ENCODE data around the gene ARL5B.
A peak's percentile ranks its signal among the peaks of the same experiment; 100 is the strongest.

Gene ARL5B

DNA sequence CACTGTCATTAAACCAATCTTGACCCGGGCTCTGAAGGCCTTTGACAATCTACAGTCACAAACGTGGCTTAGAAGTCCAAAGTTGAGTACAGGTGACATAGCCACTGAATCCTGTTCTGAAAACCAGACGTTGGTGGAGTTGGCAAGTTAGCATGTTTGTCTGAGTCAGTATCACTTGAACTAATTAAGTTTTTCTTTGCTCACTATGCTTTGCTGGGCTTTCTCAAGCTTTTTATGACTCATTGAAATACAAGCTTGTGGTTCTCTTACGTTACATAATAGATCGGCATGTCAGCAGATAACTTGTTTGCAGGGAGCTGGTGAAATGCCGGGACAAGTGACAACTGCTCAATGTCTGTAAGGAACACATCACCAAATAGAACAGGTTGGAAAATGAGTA lies 53.8 kb downstream of the ARL5B start:
- no peaks in the 10 kb centered on the region for H3K9me3 ChIP-seq (ENCODE audit: control insufficient read depth, insufficient read depth, low read depth, low read length)
- CTCF ChIA-PET, result interaction anchor here (0.6 to 0.7 kb wide), 2 partner anchors 296 to 1170 kb away, joined by 3 to 5 read pairs; no protein-coding TSS in a partner anchor
- 0 out of 2 replicates have a peak, but pooled peaks cover 3% of the 10 kb centered on the region for H3K4me1 ChIP-seq (ENCODE audit: control insufficient read depth, insufficient read depth, low read length)
- H3K4me3 ChIP-seq (ENCODE audit: low read depth, low read length), result no peak overlapping the region
- POLR2A ChIA-PET, result no interaction called here
- no peaks in the 10 kb centered on the region for H3K36me3 ChIP-seq (ENCODE audit: control insufficient read depth in 2 of 2, insufficient read depth in 1 of 2, low read length in 2 of 2)
- H3K27ac ChIP-seq (ENCODE audit: extremely low read depth, low read depth, low read length), result no peak overlapping the region
- 0 out of 2 replicates have a peak, but pooled peaks have one; percentile 15 for TF ChIP-seq ZFP69B (tag by site-specific recombination; IDR thresholded peaks at IDR 0.05)
- TF ChIP-seq YY2 (tag by site-specific recombination; IDR thresholded peaks at IDR 0.05), result no peak
- peak; percentile 89 for TF ChIP-seq ZEB2 (tag by site-specific recombination; IDR thresholded peaks at IDR 0.05)
- TF ChIP-seq ZNF629 (tag by site-specific recombination; IDR thresholded peaks at IDR 0.05), result peak; percentile 89
- TF ChIP-seq, protein P1, sequence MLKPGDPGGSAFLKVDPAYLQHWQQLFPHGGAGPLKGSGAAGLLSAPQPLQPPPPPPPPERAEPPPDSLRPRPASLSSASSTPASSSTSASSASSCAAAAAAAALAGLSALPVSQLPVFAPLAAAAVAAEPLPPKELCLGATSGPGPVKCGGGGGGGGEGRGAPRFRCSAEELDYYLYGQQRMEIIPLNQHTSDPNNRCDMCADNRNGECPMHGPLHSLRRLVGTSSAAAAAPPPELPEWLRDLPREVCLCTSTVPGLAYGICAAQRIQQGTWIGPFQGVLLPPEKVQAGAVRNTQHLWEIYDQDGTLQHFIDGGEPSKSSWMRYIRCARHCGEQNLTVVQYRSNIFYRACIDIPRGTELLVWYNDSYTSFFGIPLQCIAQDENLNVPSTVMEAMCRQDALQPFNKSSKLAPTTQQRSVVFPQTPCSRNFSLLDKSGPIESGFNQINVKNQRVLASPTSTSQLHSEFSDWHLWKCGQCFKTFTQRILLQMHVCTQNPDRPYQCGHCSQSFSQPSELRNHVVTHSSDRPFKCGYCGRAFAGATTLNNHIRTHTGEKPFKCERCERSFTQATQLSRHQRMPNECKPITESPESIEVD (tag by site-specific recombination; IDR thresholded peaks at IDR 0.05), result peak; percentile 67
- TF ChIP-seq ZNF366 (tag by site-specific recombination; conservative IDR thresholded peaks at IDR 0.05), result peak; percentile 73
- TF ChIP-seq, protein P2, sequence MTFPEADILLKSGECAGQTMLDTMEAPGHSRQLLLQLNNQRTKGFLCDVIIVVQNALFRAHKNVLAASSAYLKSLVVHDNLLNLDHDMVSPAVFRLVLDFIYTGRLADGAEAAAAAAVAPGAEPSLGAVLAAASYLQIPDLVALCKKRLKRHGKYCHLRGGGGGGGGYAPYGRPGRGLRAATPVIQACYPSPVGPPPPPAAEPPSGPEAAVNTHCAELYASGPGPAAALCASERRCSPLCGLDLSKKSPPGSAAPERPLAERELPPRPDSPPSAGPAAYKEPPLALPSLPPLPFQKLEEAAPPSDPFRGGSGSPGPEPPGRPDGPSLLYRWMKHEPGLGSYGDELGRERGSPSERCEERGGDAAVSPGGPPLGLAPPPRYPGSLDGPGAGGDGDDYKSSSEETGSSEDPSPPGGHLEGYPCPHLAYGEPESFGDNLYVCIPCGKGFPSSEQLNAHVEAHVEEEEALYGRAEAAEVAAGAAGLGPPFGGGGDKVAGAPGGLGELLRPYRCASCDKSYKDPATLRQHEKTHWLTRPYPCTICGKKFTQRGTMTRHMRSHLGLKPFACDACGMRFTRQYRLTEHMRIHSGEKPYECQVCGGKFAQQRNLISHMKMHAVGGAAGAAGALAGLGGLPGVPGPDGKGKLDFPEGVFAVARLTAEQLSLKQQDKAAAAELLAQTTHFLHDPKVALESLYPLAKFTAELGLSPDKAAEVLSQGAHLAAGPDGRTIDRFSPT (tag by site-specific recombination; IDR thresholded peaks at IDR 0.05), result peak; percentile 80
- peak; percentile 18; the same call in 1 of the 2 replicates for TF ChIP-seq OSR2 (tag by site-specific recombination; IDR thresholded peaks at IDR 0.05)
- TF ChIP-seq, protein P3, sequence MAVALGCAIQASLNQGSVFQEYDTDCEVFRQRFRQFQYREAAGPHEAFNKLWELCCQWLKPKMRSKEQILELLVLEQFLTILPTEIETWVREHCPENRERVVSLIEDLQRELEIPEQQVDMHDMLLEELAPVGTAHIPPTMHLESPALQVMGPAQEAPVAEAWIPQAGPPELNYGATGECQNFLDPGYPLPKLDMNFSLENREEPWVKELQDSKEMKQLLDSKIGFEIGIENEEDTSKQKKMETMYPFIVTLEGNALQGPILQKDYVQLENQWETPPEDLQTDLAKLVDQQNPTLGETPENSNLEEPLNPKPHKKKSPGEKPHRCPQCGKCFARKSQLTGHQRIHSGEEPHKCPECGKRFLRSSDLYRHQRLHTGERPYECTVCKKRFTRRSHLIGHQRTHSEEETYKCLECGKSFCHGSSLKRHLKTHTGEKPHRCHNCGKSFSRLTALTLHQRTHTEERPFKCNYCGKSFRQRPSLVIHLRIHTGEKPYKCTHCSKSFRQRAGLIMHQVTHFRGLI (tag by site-specific recombination; IDR thresholded peaks at IDR 0.05), result peak; percentile 77; the same call in 1 of the 2 replicates
- TF ChIP-seq SP7 (tag by site-specific recombination; IDR thresholded peaks at IDR 0.05), result peak; percentile 35; the same call in 1 of the 2 replicates
- TF ChIP-seq, protein P4, sequence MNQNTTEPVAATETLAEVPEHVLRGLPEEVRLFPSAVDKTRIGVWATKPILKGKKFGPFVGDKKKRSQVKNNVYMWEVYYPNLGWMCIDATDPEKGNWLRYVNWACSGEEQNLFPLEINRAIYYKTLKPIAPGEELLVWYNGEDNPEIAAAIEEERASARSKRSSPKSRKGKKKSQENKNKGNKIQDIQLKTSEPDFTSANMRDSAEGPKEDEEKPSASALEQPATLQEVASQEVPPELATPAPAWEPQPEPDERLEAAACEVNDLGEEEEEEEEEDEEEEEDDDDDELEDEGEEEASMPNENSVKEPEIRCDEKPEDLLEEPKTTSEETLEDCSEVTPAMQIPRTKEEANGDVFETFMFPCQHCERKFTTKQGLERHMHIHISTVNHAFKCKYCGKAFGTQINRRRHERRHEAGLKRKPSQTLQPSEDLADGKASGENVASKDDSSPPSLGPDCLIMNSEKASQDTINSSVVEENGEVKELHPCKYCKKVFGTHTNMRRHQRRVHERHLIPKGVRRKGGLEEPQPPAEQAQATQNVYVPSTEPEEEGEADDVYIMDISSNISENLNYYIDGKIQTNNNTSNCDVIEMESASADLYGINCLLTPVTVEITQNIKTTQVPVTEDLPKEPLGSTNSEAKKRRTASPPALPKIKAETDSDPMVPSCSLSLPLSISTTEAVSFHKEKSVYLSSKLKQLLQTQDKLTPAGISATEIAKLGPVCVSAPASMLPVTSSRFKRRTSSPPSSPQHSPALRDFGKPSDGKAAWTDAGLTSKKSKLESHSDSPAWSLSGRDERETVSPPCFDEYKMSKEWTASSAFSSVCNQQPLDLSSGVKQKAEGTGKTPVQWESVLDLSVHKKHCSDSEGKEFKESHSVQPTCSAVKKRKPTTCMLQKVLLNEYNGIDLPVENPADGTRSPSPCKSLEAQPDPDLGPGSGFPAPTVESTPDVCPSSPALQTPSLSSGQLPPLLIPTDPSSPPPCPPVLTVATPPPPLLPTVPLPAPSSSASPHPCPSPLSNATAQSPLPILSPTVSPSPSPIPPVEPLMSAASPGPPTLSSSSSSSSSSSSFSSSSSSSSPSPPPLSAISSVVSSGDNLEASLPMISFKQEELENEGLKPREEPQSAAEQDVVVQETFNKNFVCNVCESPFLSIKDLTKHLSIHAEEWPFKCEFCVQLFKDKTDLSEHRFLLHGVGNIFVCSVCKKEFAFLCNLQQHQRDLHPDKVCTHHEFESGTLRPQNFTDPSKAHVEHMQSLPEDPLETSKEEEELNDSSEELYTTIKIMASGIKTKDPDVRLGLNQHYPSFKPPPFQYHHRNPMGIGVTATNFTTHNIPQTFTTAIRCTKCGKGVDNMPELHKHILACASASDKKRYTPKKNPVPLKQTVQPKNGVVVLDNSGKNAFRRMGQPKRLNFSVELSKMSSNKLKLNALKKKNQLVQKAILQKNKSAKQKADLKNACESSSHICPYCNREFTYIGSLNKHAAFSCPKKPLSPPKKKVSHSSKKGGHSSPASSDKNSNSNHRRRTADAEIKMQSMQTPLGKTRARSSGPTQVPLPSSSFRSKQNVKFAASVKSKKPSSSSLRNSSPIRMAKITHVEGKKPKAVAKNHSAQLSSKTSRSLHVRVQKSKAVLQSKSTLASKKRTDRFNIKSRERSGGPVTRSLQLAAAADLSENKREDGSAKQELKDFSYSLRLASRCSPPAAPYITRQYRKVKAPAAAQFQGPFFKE (tag by site-specific recombination; IDR thresholded peaks at IDR 0.05; ENCODE audit: borderline replicate concordance), result no peak
- TF ChIP-seq ZNF664 (tag by site-specific recombination; IDR thresholded peaks at IDR 0.05), result peak; percentile 50; the same call in 1 of the 2 replicates
- TF ChIP-seq, protein P5, sequence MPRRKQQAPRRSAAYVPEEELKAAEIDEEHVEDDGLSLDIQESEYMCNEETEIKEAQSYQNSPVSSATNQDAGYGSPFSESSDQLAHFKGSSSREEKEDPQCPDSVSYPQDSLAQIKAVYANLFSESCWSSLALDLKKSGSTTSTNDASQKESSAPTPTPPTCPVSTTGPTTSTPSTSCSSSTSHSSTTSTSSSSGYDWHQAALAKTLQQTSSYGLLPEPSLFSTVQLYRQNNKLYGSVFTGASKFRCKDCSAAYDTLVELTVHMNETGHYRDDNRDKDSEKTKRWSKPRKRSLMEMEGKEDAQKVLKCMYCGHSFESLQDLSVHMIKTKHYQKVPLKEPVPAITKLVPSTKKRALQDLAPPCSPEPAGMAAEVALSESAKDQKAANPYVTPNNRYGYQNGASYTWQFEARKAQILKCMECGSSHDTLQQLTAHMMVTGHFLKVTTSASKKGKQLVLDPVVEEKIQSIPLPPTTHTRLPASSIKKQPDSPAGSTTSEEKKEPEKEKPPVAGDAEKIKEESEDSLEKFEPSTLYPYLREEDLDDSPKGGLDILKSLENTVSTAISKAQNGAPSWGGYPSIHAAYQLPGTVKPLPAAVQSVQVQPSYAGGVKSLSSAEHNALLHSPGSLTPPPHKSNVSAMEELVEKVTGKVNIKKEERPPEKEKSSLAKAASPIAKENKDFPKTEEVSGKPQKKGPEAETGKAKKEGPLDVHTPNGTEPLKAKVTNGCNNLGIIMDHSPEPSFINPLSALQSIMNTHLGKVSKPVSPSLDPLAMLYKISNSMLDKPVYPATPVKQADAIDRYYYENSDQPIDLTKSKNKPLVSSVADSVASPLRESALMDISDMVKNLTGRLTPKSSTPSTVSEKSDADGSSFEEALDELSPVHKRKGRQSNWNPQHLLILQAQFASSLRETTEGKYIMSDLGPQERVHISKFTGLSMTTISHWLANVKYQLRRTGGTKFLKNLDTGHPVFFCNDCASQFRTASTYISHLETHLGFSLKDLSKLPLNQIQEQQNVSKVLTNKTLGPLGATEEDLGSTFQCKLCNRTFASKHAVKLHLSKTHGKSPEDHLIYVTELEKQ (tag by site-specific recombination; IDR thresholded peaks at IDR 0.05; ENCODE audit: borderline replicate concordance), result peak; percentile 83; the same call in 1 of the 2 replicates
- TF ChIP-seq SALL2 (tag by site-specific recombination; IDR thresholded peaks at IDR 0.05; ENCODE audit: borderline replicate concordance), result no peak
- 0 out of 2 replicates have a peak, but pooled peaks have one; percentile 54 for TF ChIP-seq ZNF10 (tag by site-specific recombination; IDR thresholded peaks at IDR 0.05)
- TF ChIP-seq, protein P6, sequence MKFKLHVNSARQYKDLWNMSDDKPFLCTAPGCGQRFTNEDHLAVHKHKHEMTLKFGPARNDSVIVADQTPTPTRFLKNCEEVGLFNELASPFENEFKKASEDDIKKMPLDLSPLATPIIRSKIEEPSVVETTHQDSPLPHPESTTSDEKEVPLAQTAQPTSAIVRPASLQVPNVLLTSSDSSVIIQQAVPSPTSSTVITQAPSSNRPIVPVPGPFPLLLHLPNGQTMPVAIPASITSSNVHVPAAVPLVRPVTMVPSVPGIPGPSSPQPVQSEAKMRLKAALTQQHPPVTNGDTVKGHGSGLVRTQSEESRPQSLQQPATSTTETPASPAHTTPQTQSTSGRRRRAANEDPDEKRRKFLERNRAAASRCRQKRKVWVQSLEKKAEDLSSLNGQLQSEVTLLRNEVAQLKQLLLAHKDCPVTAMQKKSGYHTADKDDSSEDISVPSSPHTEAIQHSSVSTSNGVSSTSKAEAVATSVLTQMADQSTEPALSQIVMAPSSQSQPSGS (tag by site-specific recombination; IDR thresholded peaks at IDR 0.05; ENCODE audit: low read depth), result 0 out of 2 replicates have a peak, but pooled peaks have one; percentile 5

All from HEK293 (cell line).